Measurements from ENCODE around the gene WFIKKN2.

- TF ChIP-seq ZNF138 (tag by site-specific recombination; IDR thresholded peaks at IDR 0.05; ENCODE audit: borderline replicate concordance) (no peak), ZNF747 (tag by site-specific recombination; IDR thresholded peaks at IDR 0.05) (no peak), SP2 (tag by site-specific recombination; IDR thresholded peaks at IDR 0.05) (no peak), ZNF280D (tag by site-specific recombination; IDR thresholded peaks at IDR 0.05) (no peak), CTCF (tag by site-specific recombination; IDR thresholded peaks at IDR 0.05) (no peak), HOXC10 (CRISPR knock-in tag; IDR thresholded peaks at IDR 0.05) (no peak), ZNF335 (tag by site-specific recombination; conservative IDR thresholded peaks at IDR 0.05) (no peak), IKZF3 (tag by site-specific recombination; IDR thresholded peaks at IDR 0.05) (no peak)
Observed at GRCh38 chr17:50807009-50807408, 28.4 kb upstream of the WFIKKN2 start.

Data from HEK293 (cell line).